HAP-1 (cell line): ENCODE results near the gene IFNGR1.

Experiments used
- DNase-seq, 2 experiments: peaks; one replicate each; pipeline ENCODE4 v3.0.0-alpha.2; 2016 to 2020; ENCODE audit warnings: low spot score in 2 of 2
- H3K27me3 ChIP-seq: fragments of 250-450 bp; sonication (Bioruptor Pico); 2 replicates; pipeline ENCODE4 v1.5.1; 2020; ENCODE audit warnings: low read depth, mild to moderate bottlenecking, moderate library complexity
- H3K36me3 ChIP-seq: fragments of 250-450 bp; sonication (Bioruptor Pico); replicated peaks from 2 replicates; pipeline ENCODE4 v1.5.1; 2020; ENCODE audit warnings: mild to moderate bottlenecking
- H3K4me1 ChIP-seq: fragments of 250-450 bp; sonication (Bioruptor Pico); 2 replicates; pipeline ENCODE4 v1.5.1; 2020; ENCODE audit warnings: mild to moderate bottlenecking
- H3K4me3 ChIP-seq: fragments of 250-450 bp; sonication (Bioruptor Pico); 2 replicates; pipeline ENCODE4 v1.5.1; 2020; ENCODE audit warnings: mild to moderate bottlenecking, moderate library complexity
- H3K9me3 ChIP-seq: fragments of 250-450 bp; sonication (Bioruptor Pico); 2 replicates; pipeline ENCODE4 v1.5.1; 2020; ENCODE audit warnings: mild to moderate bottlenecking, moderate library complexity
- in situ Hi-C: fragments of 300-500 bp; cut with MboI; formaldehyde crosslinking; loops from 3 replicates; pipeline ENCODE4 v1.14.3; 2020; ENCODE audit warnings: low sequenced_read_pairs, inconsistent platforms, mixed read lengths

The IFNGR1 gene

GRCh38 chr6:137248702-137249101 is 29.5 kb upstream of the IFNGR1 start:
- Histone ChIP-seq H3K4me3 (no peak overlapping the region), H3K9me3 (peaks cover 8% of the 10 kb centered on the region; the same call in 1 of the 2 replicates), H3K36me3 (no peaks in the 10 kb centered on the region), H3K4me1 (no peaks in the 10 kb centered on the region), H3K27me3 (no peaks in the 10 kb centered on the region)
- in situ Hi-C loops: no loop called here
- DNase-seq: no peak

- in situ Hi-C loops: no loop called here
- Histone ChIP-seq H3K36me3 (no peaks in the 10 kb centered on the region), H3K9me3 (peaks cover 6% of the 10 kb centered on the region; the same call in 1 of the 2 replicates), H3K27me3 (no peaks in the 10 kb centered on the region), H3K4me3 (no peak overlapping the region), H3K4me1 (no peaks in the 10 kb centered on the region)
- DNase-seq: no peak
These were observed 28.5 kb upstream of the IFNGR1 start for GRCh38 chr6:137247724-137248123.

GRCh38 chr6:137246791-137247202 is 27.6 kb upstream of the IFNGR1 start:
- Histone ChIP-seq H3K4me1 (no peaks in the 10 kb centered on the region), H3K36me3 (no peaks in the 10 kb centered on the region), H3K9me3 (peaks cover 6% of the 10 kb centered on the region; the same call in 1 of the 2 replicates), H3K4me3 (no peak overlapping the region), H3K27me3 (no peaks in the 10 kb centered on the region; the same call in 1 of the 2 replicates)
- in situ Hi-C loops: no loop called here
- no peak for DNase-seq

- H3K36me3 ChIP-seq: no peaks in the 10 kb centered on the region
- DNase-seq: no peak
- H3K4me3 ChIP-seq: no peak overlapping the region
- H3K4me1 ChIP-seq: no peaks in the 10 kb centered on the region
- H3K27me3 ChIP-seq: no peaks in the 10 kb centered on the region; the same call in 1 of the 2 replicates
- in situ Hi-C loops: no loop called here
- H3K9me3 ChIP-seq: peaks cover 4% of the 10 kb centered on the region; the same call in 1 of the 2 replicates
These were observed 27.0 kb upstream of the IFNGR1 start for GRCh38 chr6:137246164-137246563.

GRCh38 chr6:137241481-137242038 is 22.4 kb upstream of the IFNGR1 start:
- Histone ChIP-seq H3K4me3 (no peak overlapping the region), H3K27me3 (no peaks in the 10 kb centered on the region; the same call in 1 of the 2 replicates), H3K4me1 (peaks cover 6% of the 10 kb centered on the region; the same call in 1 of the 2 replicates), H3K9me3 (0 out of 2 replicates have a peak, but pooled peaks cover 3% of the 10 kb centered on the region), H3K36me3 (no peaks in the 10 kb centered on the region)
- DNase-seq: no peak
- in situ Hi-C loops: no loop called here

GRCh38 chr6:137240168-137240567 is 21.0 kb upstream of the IFNGR1 start:
- Histone ChIP-seq H3K4me3 (no peak overlapping the region), H3K4me1 (peaks cover 6% of the 10 kb centered on the region; the same call in 1 of the 2 replicates), H3K27me3 (peaks cover under 1% of the 10 kb centered on the region; the same call in 1 of the 2 replicates), H3K36me3 (no peaks in the 10 kb centered on the region), H3K9me3 (0 out of 2 replicates have a peak, but pooled peaks cover 3% of the 10 kb centered on the region)
- DNase-seq: no peak
- in situ Hi-C loops: no loop called here

- DNase-seq: peak; percentile 4 to 21
- peaks cover 6% of the 10 kb centered on the region; the same call in 1 of the 2 replicates for H3K4me1 ChIP-seq
- H3K9me3 ChIP-seq: 0 out of 2 replicates have a peak, but pooled peaks cover 3% of the 10 kb centered on the region
- H3K4me3 ChIP-seq: no peak overlapping the region
- H3K36me3 ChIP-seq: no peaks in the 10 kb centered on the region
- H3K27me3 ChIP-seq: peaks cover 3% of the 10 kb centered on the region; the same call in 1 of the 2 replicates
- in situ Hi-C loops: no loop called here
These were observed 18.4 kb upstream of the IFNGR1 start for GRCh38 chr6:137237413-137238170.

GRCh38 chr6:137236581-137237355 is 17.6 kb upstream of the IFNGR1 start:
- H3K9me3 ChIP-seq: 0 out of 2 replicates have a peak, but pooled peaks cover 3% of the 10 kb centered on the region
- peak; percentile 80 to 93 for DNase-seq
- 0 out of 2 replicates have a peak, but pooled peaks cover 3% of the 10 kb centered on the region for H3K27me3 ChIP-seq
- in situ Hi-C loops: no loop called here
- H3K4me3 ChIP-seq: no peak overlapping the region
- H3K36me3 ChIP-seq: no peaks in the 10 kb centered on the region
- H3K4me1 ChIP-seq: peaks cover 6% of the 10 kb centered on the region; the same call in 1 of the 2 replicates

- in situ Hi-C loops: no loop called here
- H3K4me1 ChIP-seq: peaks cover 6% of the 10 kb centered on the region; the same call in 1 of the 2 replicates
These were observed 16.5 kb upstream of the IFNGR1 start for GRCh38 chr6:137235686-137236085.

GRCh38 chr6:137233911-137234863 is 15.0 kb upstream of the IFNGR1 start:
- DNase-seq: no peak
- Histone ChIP-seq H3K4me3 (no peak overlapping the region), H3K27me3 (0 out of 2 replicates have a peak, but pooled peaks cover 3% of the 10 kb centered on the region), H3K36me3 (no peaks in the 10 kb centered on the region), H3K4me1 (peaks cover 6% of the 10 kb centered on the region; the same call in 1 of the 2 replicates), H3K9me3 (0 out of 2 replicates have a peak, but pooled peaks cover 3% of the 10 kb centered on the region)
- in situ Hi-C loops: no loop called here

More at GRCh38 chr6:137235686-137236085, 16.5 kb upstream of the IFNGR1 start:
- 0 out of 2 replicates have a peak, but pooled peaks cover 3% of the 10 kb centered on the region for H3K9me3 ChIP-seq
- DNase-seq: no peak
- no peak overlapping the region for H3K4me3 ChIP-seq
- no peaks in the 10 kb centered on the region for H3K36me3 ChIP-seq
- 0 out of 2 replicates have a peak, but pooled peaks cover 3% of the 10 kb centered on the region for H3K27me3 ChIP-seq

- H3K4me1 ChIP-seq: peaks cover 4% of the 10 kb centered on the region; the same call in 1 of the 2 replicates
- in situ Hi-C loops: no loop called here
- no peak overlapping the region for H3K4me3 ChIP-seq
These were observed 12.7 kb upstream of the IFNGR1 start for GRCh38 chr6:137231895-137232294.

GRCh38 chr6:137230956-137231555 is 11.9 kb upstream of the IFNGR1 start:
- peaks cover 2% of the 10 kb centered on the region; the same call in 1 of the 2 replicates for H3K4me1 ChIP-seq
- H3K4me3 ChIP-seq: no peak overlapping the region
- 0 out of 2 replicates have a peak, but pooled peaks cover 3% of the 10 kb centered on the region for H3K27me3 ChIP-seq
- no peaks in the 10 kb centered on the region for H3K9me3 ChIP-seq
- DNase-seq: no peak
- H3K36me3 ChIP-seq: no peaks in the 10 kb centered on the region
- in situ Hi-C loops: no loop called here

More at GRCh38 chr6:137231895-137232294, 12.7 kb upstream of the IFNGR1 start:
- no peak for DNase-seq
- Histone ChIP-seq H3K27me3 (0 out of 2 replicates have a peak, but pooled peaks cover 3% of the 10 kb centered on the region), H3K9me3 (no peaks in the 10 kb centered on the region), H3K36me3 (no peaks in the 10 kb centered on the region)
